ENCODE data around the gene STX2.
"Not testable (repeated sequence)": the region's sequence is repeated elsewhere in the genome, so short reads cannot be mapped to it uniquely, and the experiment has no call there.

Gene STX2

DNA sequence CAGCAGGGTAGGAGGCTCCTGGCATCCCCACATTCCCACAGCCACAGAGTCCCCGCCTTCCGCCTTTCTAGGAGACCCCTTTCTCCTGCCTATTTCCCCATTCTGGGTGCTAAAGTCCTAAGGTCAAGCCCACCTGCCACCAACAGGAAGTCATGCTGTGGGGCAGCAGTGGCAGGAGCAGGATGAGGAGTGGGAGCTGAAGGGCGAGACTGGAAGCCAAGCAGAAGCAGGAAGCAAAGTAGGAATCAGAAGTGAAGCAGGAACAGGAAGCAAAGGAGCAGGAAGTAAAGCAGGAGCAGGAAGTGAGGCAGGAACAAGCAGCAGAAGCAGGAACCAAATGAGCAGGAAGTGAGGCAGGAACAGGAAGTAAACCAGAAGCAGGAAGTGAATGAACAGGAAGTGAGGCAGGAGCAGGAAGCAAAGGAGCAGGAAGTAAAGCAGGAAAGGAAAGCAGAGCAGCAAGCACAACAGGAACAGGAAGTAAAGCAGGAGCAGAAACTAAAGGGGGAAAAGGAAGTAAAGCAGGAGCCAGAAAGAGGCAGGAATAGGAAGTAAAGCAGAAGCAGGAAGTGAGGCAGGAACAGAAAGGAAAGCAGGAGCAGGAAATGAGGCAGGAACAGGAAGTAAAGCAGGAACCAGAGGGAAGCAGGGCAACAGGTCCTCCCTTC is 84.7 kb downstream of the STX2 start:
- H3K4me3 ChIP-seq (ENCODE audit: low read length), result no peak overlapping the region
- TF ChIP-seq, protein P1, sequence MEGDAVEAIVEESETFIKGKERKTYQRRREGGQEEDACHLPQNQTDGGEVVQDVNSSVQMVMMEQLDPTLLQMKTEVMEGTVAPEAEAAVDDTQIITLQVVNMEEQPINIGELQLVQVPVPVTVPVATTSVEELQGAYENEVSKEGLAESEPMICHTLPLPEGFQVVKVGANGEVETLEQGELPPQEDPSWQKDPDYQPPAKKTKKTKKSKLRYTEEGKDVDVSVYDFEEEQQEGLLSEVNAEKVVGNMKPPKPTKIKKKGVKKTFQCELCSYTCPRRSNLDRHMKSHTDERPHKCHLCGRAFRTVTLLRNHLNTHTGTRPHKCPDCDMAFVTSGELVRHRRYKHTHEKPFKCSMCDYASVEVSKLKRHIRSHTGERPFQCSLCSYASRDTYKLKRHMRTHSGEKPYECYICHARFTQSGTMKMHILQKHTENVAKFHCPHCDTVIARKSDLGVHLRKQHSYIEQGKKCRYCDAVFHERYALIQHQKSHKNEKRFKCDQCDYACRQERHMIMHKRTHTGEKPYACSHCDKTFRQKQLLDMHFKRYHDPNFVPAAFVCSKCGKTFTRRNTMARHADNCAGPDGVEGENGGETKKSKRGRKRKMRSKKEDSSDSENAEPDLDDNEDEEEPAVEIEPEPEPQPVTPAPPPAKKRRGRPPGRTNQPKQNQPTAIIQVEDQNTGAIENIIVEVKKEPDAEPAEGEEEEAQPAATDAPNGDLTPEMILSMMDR (IDR thresholded peaks at IDR 0.05; ENCODE audit: insufficient read depth, low read depth, low read length, missing control alignments), result no peak
- DNase-seq (ENCODE audit: low read depth), result no peak

DNA sequence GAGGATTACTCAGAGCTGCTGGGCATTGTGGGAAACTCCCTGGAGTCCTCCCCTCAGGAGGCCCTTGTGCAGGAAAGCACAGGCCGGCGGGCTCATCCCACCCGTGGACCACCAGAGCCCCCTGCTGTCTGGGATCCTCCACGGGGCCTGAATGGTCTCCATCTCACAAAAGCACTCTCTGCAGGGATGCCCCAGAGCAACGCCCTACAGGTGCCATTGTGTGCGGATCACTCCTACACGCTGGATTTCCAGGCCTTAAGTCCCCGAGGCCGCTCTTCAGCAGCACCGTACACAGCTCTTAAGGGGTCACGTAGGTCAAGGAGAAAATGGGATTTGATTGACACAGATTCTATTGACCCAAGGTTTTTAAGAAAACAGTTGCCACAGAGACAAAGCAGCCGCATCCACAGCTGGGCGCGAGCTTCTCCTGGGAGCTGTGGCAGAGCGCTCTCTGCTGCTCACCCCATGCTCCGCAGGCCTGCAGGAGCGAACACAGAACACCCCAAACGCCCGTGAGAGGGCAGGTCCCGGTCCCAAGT is 86.3 kb downstream of the STX2 start:
- no peak for DNase-seq (ENCODE audit: low read depth)
- TF ChIP-seq, protein P1 (IDR thresholded peaks at IDR 0.05; ENCODE audit: insufficient read depth, low read depth, low read length, missing control alignments), result no peak
- H3K4me3 ChIP-seq (ENCODE audit: low read length), result no peak overlapping the region

DNA sequence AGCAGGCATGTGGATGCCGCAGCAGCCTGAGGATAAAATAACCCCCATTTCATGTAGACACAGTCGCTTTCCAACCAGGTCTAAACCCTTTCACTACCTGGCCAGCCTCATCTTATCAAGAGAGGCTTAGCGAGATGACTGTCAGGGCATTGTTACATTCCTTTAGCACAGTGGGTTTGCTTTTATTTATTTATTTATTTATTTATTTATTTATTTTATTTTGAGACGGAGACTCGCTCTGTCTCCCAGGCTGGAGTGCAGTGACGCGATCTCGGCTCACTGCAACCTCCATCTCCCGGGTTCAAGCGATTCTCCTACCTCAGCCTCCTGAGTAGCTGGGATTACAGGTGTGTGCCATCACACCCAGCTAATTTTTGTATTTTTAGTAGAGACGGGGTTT is 87.0 kb downstream of the STX2 start:
- DNase-seq (ENCODE audit: low read depth); H3K4me3 ChIP-seq (ENCODE audit: low read length): not testable (repeated sequence)

DNA sequence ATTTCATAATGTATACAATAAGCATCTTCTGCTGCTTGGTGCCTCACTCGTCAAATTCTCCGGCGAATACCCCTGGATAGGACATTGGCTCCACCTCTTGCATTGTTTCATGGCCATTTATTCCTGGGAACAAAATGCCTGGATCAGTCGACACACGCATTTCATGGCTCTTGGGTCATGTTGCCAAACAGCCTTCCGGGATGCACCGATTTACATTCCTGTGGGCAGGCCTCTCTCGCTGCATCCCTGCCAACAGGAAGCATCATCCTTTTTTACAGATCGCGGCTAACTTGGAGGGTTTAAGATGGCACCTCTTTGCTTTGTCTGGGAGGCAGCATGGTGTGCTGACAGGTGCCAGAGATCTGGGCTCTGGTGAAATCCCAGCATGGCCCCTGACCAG is 90.3 kb downstream of the STX2 start:
- no peak for DNase-seq (ENCODE audit: low read depth)
- TF ChIP-seq, protein P1 (IDR thresholded peaks at IDR 0.05; ENCODE audit: insufficient read depth, low read depth, low read length, missing control alignments), result no peak
- H3K4me3 ChIP-seq (ENCODE audit: low read length), result no peak overlapping the region

DNA sequence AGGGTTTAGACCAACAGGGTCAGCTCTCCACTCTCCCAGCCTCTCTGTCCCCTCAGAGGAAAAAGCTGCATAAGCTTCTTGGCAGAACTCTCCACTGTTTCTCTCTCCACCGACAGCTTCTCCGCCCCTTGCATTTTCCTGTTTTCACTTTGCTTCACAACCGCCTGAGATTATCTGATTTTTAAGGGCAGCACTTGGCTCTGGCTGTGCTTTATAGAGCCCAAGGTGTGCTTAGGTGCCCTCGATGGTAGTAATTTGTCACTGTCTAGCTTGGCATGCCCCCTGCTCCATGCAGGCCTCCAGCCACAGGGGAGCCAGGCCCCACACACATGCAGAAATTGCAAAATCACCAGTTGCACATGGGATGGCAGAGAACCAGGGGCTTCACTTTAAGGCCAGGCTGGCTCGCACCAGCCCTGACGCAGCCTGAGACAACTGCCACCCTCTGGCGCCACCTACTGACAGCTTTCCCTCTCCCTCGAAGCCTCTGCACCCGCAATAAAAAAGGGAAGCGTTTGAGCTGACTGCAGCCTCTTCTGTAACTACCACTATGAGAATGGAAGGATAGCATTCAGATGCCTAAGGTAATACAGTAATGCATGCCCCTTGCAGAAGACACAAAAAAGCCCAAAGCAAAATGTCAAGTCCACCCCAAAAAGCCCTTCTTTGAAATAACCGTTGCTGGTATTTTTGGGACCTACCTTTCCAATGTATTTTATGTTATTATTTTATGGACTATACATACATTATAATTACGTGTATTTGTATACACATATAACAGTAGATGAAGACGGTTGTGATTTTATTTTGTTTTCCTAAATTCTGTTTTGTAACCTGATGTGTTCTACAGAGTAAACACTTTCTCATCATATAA is 90.9 kb downstream of the STX2 start:
- DNase-seq (ENCODE audit: low read depth), result peak; percentile 59
- TF ChIP-seq, protein P1 (IDR thresholded peaks at IDR 0.05; ENCODE audit: insufficient read depth, low read depth, low read length, missing control alignments), result peak; percentile 87
- no peak overlapping the region for H3K4me3 ChIP-seq (ENCODE audit: low read length)

DNA sequence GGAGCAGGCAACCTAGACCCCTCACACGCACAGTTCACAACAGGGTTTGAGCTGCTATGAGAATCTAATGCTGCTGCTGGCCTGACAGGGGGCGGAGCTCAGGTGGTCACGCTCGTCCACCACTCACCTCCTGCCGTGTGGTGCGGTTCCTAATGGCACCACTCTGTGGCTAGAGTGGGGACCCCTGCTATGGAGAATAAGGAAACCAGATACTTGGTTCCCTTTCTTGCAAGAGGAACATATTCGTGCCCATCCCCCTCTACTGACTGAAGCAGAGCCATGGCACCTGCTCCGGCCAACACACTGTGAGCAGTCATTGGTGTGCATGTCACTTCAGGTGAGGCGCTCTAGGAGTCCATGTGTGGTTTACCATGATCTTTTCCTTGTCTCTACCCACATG is 92.5 kb downstream of the STX2 start:
- DNase-seq (ENCODE audit: low read depth), result no peak
- TF ChIP-seq, protein P1 (IDR thresholded peaks at IDR 0.05; ENCODE audit: insufficient read depth, low read depth, low read length, missing control alignments), result no peak
- no peak overlapping the region for H3K4me3 ChIP-seq (ENCODE audit: low read length)

DNA sequence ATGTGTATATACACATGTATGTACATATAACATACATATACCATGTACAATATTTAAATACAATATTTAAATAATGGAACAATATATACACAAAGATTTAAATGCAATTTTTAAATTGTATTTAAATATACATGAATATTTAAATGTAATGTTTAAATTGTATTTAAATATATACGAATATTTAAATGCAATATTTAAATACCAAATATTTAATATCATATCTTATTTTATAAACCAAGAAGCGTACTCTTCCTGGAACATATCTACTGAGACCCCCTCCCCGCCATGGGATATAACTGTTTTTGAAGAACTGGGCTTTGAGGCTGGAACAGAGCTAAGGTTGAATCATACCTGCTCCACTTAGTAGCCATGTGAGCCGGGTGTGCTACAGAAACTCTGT is 93.1 kb downstream of the STX2 start:
- H3K4me3 ChIP-seq (ENCODE audit: low read length), result no peak overlapping the region
- TF ChIP-seq, protein P1 (IDR thresholded peaks at IDR 0.05; ENCODE audit: insufficient read depth, low read depth, low read length, missing control alignments), result no peak
- no peak for DNase-seq (ENCODE audit: low read depth)

Data from epithelial cell of esophagus (primary cell).